GM23338 (cell line): ENCODE data around the gene FAM78B. TPM values are rescaled to one million over a fixed set of nuclear protein-coding genes. Genes with fewer than 3 reads are reported as not detected.

ENCODE experiments used
- ATAC-seq: fragments of 200-7000 bp; cut with Tn5 transposase; 3 replicates; pipeline ENCODE4 v1.9.1; 2020
- DNase-seq: peaks from one replicate; pipeline ENCODE4 v3.0.0-alpha.2; 2015; ENCODE audit warnings: low spot score
- H2AFZ ChIP-seq: fragments of 200-600 bp; sonication (generic); 2 replicates; pipeline ENCODE4 v1.8.0; 2016; ENCODE audit warnings: antibody characterized with exemption, mild to moderate bottlenecking, moderate library complexity
- H3F3A ChIP-seq: fragments of 200-600 bp; sonication (generic); replicated peaks from 2 replicates; pipeline ENCODE4 v1.8.0; 2017; ENCODE audit warnings: antibody characterized with exemption, mixed run types, low read depth
- H3K27ac ChIP-seq: fragments of 200-600 bp; sonication (generic); 2 replicates; pipeline ENCODE4 v1.6.1; 2016; ENCODE audit warnings: low read depth
- H3K27me3 ChIP-seq: fragments of 200-600 bp; sonication (generic); 2 replicates; pipeline ENCODE4 v1.8.0; 2016; ENCODE audit warnings: mild to moderate bottlenecking, mixed run types, moderate library complexity; ENCODE audit not compliant: insufficient read depth
- H3K36me3 ChIP-seq: fragments of 200-600 bp; sonication (generic); 2 replicates; pipeline ENCODE4 v1.8.0; 2016; ENCODE audit warnings: mild to moderate bottlenecking; ENCODE audit not compliant: insufficient read depth
- H3K4me1 ChIP-seq: fragments of 200-600 bp; sonication (generic); 2 replicates; pipeline ENCODE4 v1.8.0; 2016; ENCODE audit warnings: mild to moderate bottlenecking, moderate library complexity; ENCODE audit not compliant: insufficient read depth
- H3K4me2 ChIP-seq: fragments of 200-600 bp; sonication (generic); 2 replicates; pipeline ENCODE4 v1.7.1; 2017; ENCODE audit warnings: mixed run types
- H3K4me3 ChIP-seq: fragments of 200-600 bp; sonication (generic); 2 replicates; pipeline ENCODE4 v1.6.1; 2016; ENCODE audit warnings: mixed run types
- H3K79me2 ChIP-seq: fragments of 200-600 bp; sonication (generic); replicated peaks from 2 replicates; pipeline ENCODE4 v1.8.0; 2017; ENCODE audit warnings: mild to moderate bottlenecking; ENCODE audit not compliant: insufficient read depth
- H3K9me2 ChIP-seq: fragments of 200-600 bp; sonication (generic); 2 replicates; pipeline ENCODE4 v1.8.0; 2017; ENCODE audit not compliant: insufficient read depth
- H4K20me1 ChIP-seq: fragments of 200-600 bp; sonication (generic); replicated peaks from 2 replicates; pipeline ENCODE4 v1.8.0; 2017; ENCODE audit warnings: mild to moderate bottlenecking; ENCODE audit not compliant: insufficient read depth
- H3K27ac Mint-ChIP-seq: 2 replicates; pipeline ENCODE4 v1.8.0; 2020; ENCODE audit warnings: inconsistent platforms, mild to moderate bottlenecking, moderate library complexity, mixed read lengths
- H3K27me3 Mint-ChIP-seq: 3 replicates; pipeline ENCODE4 v1.8.0; 2022; ENCODE audit warnings: low read depth, mild to moderate bottlenecking, moderate library complexity, mixed read lengths, inconsistent platforms; ENCODE audit not compliant: insufficient read depth, poor library complexity
- H3K36me3 Mint-ChIP-seq: 3 replicates; pipeline ENCODE4 v1.8.0; 2021; ENCODE audit warnings: low read depth, mild to moderate bottlenecking, inconsistent platforms, moderate library complexity, mixed read lengths
- H3K4me1 Mint-ChIP-seq: 3 replicates; pipeline ENCODE4 v1.8.0; 2020; ENCODE audit warnings: mild to moderate bottlenecking, inconsistent platforms, mixed read lengths
- H3K4me3 Mint-ChIP-seq: 3 replicates; pipeline ENCODE4 v1.8.0; 2021; ENCODE audit warnings: moderate library complexity, mild to moderate bottlenecking, inconsistent platforms, mixed read lengths
- H3K9me3 Mint-ChIP-seq: 3 replicates; pipeline ENCODE4 v1.8.0; 2020; ENCODE audit warnings: moderate library complexity, mild to moderate bottlenecking, inconsistent platforms, mixed read lengths
- CREB1 ChIP-seq: fragments of 250-450 bp; sonication (Bioruptor Pico); IDR thresholded peaks from 2 replicates; pipeline ENCODE4 v1.5.0; 2020; ENCODE audit warnings: low read depth, mild to moderate bottlenecking, moderate library complexity
- EZH2 ChIP-seq: fragments of 200-600 bp; sonication (generic); IDR thresholded peaks from one replicate; pipeline ENCODE4 v1.8.0; 2017; ENCODE audit warnings: antibody characterized with exemption, mild to moderate bottlenecking, low read depth; ENCODE audit not compliant: unreplicated experiment
- EZH2phosphoT487 ChIP-seq: fragments of 200-600 bp; sonication (generic); IDR thresholded peaks from one replicate; pipeline ENCODE4 v1.8.1; 2018; ENCODE audit warnings: antibody characterized with exemption; ENCODE audit not compliant: unreplicated experiment
- JUNB ChIP-seq: IDR thresholded peaks from one replicate; pipeline ENCODE4 v1.6.1; 2016; ENCODE audit warnings: antibody characterized with exemption; ENCODE audit not compliant: unreplicated experiment
- NANOG ChIP-seq: IDR thresholded peaks from 2 replicates; pipeline ENCODE4 v1.6.1; 2016; ENCODE audit warnings: antibody characterized with exemption, borderline replicate concordance
- POLR2AphosphoS5 ChIP-seq: IDR thresholded peaks from 2 replicates; pipeline ENCODE4 v1.6.1; 2016; ENCODE audit warnings: antibody characterized with exemption, low read depth
- STAT1 ChIP-seq: IDR thresholded peaks from one replicate; pipeline ENCODE4 v1.6.1; 2016; ENCODE audit warnings: antibody characterized with exemption; ENCODE audit not compliant: unreplicated experiment
- ZNF331 ChIP-seq: fragments of 250-450 bp; sonication (Bioruptor Pico); IDR thresholded peaks from 2 replicates; pipeline ENCODE4 v1.5.0; 2020; ENCODE audit warnings: low read depth, mild to moderate bottlenecking, moderate library complexity
- polyA plus RNA-seq: library from polyadenylated mRNA; unstranded; fragments of >200 nt; fragmentation: Nextera tagmentation; extraction: Ambion mirVana; gene quantifications from 2 replicates; pipeline ENCODE4 v1.2.1, GENCODE V29; 2016
- total RNA-seq: library from RNA; depleted of rRNA; stranded (reverse); fragments of >200 nt; shearing (Covaris generic); gene quantifications from 2 replicates; pipeline ENCODE4 v1.2.3, GENCODE V29; 2014
- TF ChIP-seq, protein P1 (sequence below): IDR thresholded peaks from one replicate; pipeline ENCODE4 v1.6.1; 2018; ENCODE audit warnings: antibody characterized with exemption; ENCODE audit not compliant: unreplicated experiment
- TF ChIP-seq, protein P2 (sequence below): IDR thresholded peaks from 2 replicates; pipeline ENCODE4 v1.6.1; 2016; ENCODE audit warnings: antibody characterized with exemption
- TF ChIP-seq, protein P3 (sequence below), 2 experiments: fragments of 200-600 bp in 1 of 2; sonication (generic) in 1 of 2; conservative IDR thresholded peaks; 2 replicates each; pipeline versions ENCODE4 v1.5.1 to v1.6.1; 2016 to 2017; ENCODE audit warnings: antibody characterized with exemption in 2 of 2, low read depth in 2 of 2, mild to moderate bottlenecking in 2 of 2, moderate library complexity in 1 of 2

The FAM78B gene
- total and polyA plus RNA-seq, 2 experiments from 2014 or later, result 1.6 to 4.6 TPM

DNA sequence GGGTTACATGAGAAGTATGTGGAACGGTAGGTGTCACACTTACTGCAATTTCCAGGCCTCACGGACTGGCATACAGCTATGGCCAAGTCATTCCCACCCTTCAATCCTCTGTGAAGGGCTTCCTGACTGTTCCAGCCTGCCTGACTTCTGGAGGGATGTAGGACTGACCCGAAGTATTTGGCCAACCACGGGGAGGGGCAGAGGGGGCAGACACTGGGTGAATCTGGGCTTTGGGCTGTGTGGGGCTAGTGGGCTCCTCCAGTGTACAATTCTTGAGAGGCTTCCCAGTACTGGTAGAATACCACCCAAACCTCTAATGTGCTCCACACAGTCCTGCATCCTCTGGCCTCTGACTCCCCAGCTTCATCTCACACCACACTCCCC lies 78.2 kb downstream of the FAM78B start:
- no peaks in the 10 kb centered on the region for H3K36me3 Mint-ChIP-seq
- Histone ChIP-seq H3K79me2 (no peaks in the 10 kb centered on the region), H3K4me2 (no peak overlapping the region), H3K9me2 (peaks cover 3% of the 10 kb centered on the region; the same call in 1 of the 2 replicates), H3K36me3 (no peaks in the 10 kb centered on the region), H3K4me3 (no peak overlapping the region), H3K4me1 (no peaks in the 10 kb centered on the region; the same call in 1 of the 2 replicates), H3K27ac (no peak overlapping the region), H3K27me3 (no peaks in the 10 kb centered on the region), H4K20me1 (no peaks in the 10 kb centered on the region), H2AFZ (no peak overlapping the region), H3F3A (no peaks in the 10 kb centered on the region)
- peaks cover 9% of the 10 kb centered on the region for H3K27me3 Mint-ChIP-seq
- TF ChIP-seq CREB1 (CRISPR knock-in tag) (no peak), ZNF331 (no peak), POLR2AphosphoS5 (no peak), EZH2 (no peak), EZH2phosphoT487 (no peak), STAT1 (no peak), NANOG (no peak), JUNB (no peak)
- TF ChIP-seq, protein P1, sequence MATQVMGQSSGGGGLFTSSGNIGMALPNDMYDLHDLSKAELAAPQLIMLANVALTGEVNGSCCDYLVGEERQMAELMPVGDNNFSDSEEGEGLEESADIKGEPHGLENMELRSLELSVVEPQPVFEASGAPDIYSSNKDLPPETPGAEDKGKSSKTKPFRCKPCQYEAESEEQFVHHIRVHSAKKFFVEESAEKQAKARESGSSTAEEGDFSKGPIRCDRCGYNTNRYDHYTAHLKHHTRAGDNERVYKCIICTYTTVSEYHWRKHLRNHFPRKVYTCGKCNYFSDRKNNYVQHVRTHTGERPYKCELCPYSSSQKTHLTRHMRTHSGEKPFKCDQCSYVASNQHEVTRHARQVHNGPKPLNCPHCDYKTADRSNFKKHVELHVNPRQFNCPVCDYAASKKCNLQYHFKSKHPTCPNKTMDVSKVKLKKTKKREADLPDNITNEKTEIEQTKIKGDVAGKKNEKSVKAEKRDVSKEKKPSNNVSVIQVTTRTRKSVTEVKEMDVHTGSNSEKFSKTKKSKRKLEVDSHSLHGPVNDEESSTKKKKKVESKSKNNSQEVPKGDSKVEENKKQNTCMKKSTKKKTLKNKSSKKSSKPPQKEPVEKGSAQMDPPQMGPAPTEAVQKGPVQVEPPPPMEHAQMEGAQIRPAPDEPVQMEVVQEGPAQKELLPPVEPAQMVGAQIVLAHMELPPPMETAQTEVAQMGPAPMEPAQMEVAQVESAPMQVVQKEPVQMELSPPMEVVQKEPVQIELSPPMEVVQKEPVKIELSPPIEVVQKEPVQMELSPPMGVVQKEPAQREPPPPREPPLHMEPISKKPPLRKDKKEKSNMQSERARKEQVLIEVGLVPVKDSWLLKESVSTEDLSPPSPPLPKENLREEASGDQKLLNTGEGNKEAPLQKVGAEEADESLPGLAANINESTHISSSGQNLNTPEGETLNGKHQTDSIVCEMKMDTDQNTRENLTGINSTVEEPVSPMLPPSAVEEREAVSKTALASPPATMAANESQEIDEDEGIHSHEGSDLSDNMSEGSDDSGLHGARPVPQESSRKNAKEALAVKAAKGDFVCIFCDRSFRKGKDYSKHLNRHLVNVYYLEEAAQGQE, result no peak
- TF ChIP-seq, protein P2, sequence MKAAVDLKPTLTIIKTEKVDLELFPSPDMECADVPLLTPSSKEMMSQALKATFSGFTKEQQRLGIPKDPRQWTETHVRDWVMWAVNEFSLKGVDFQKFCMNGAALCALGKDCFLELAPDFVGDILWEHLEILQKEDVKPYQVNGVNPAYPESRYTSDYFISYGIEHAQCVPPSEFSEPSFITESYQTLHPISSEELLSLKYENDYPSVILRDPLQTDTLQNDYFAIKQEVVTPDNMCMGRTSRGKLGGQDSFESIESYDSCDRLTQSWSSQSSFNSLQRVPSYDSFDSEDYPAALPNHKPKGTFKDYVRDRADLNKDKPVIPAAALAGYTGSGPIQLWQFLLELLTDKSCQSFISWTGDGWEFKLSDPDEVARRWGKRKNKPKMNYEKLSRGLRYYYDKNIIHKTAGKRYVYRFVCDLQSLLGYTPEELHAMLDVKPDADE, result no peak
- TF ChIP-seq, protein P3, sequence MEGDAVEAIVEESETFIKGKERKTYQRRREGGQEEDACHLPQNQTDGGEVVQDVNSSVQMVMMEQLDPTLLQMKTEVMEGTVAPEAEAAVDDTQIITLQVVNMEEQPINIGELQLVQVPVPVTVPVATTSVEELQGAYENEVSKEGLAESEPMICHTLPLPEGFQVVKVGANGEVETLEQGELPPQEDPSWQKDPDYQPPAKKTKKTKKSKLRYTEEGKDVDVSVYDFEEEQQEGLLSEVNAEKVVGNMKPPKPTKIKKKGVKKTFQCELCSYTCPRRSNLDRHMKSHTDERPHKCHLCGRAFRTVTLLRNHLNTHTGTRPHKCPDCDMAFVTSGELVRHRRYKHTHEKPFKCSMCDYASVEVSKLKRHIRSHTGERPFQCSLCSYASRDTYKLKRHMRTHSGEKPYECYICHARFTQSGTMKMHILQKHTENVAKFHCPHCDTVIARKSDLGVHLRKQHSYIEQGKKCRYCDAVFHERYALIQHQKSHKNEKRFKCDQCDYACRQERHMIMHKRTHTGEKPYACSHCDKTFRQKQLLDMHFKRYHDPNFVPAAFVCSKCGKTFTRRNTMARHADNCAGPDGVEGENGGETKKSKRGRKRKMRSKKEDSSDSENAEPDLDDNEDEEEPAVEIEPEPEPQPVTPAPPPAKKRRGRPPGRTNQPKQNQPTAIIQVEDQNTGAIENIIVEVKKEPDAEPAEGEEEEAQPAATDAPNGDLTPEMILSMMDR (conservative IDR thresholded peaks at IDR 0.05; ENCODE audit: low read depth in 2 of 2), result no peak
- DNase-seq, result no peak
- H3K4me1 Mint-ChIP-seq, result peaks cover 19% of the 10 kb centered on the region
- H3K4me3 Mint-ChIP-seq, result no peak overlapping the region
- H3K27ac Mint-ChIP-seq, result no peak overlapping the region
- no peaks in the 10 kb centered on the region for H3K9me3 Mint-ChIP-seq
- no peak for ATAC-seq
